Measurements from ENCODE around the gene MYOM3.
"Not testable (repeated sequence)": the region's sequence is repeated elsewhere in the genome, so short reads cannot be mapped to it uniquely, and the experiment has no call there.

Gene MYOM3

GRCh38 chr1:24030976-24031516 is 80.9 kb downstream of the MYOM3 start:
- DNase-seq (ENCODE audit: low spot score) = not testable (repeated sequence)

DNA sequence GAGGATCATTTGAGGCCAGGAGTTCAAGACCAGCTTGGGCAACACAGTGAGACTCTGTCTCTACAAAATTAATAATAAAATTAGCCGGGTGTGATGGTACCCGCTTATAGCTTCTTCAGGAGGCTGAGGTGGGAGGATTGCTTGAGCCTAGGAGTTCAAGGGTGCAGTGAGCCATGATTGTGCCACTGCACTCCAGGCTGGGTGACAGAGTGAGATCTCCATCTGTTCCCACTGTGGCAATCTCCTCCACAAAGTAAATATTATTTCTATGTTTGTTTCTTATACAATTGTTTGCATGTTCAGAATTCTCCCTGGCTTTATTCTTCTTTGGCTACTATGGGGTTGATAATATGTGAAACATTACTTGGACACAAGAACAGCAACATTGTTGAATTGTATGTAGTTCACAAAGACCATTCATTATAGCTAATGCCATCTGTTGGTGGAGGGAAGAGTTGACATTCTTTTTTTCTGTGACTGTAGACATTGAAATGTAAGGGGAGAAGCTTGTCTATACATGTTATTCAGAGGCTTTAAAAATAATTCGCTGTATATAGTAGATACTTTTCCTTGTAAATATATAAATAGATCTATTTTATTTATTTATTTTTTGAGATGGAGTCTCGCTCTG is 84.0 kb downstream of the MYOM3 start:
- peak; percentile 38 for DNase-seq (ENCODE audit: low spot score)

- no peak for DNase-seq (ENCODE audit: low spot score)
Measured at GRCh38 chr1:24022581-24023361, 89.2 kb downstream of the MYOM3 start.

- no peak for DNase-seq (ENCODE audit: low spot score)
Measured at GRCh38 chr1:24021403-24022266, 90.3 kb downstream of the MYOM3 start.

DNA sequence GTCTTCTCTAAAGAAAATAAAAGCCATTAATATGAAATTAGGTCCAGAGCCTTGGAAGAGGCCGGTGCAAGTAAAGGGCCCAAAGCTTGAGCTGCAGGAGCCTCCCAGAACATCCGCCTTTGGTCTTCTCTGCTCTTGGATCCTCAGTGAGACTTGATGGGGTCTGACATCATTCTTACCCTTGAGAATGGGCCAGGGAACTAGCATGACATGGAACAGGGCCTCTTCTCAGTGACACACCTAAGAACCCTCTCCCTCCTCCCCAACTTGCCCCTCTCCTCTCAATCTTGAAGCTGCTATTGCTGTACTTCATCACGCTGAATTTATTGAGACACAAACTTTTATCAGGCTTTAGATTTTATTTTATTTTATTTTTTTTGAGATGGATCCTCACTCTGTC is 91.5 kb downstream of the MYOM3 start:
- no peak for DNase-seq (ENCODE audit: low spot score)

GRCh38 chr1:24020025-24020424 is 91.9 kb downstream of the MYOM3 start:
- DNase-seq (ENCODE audit: low spot score) = no peak

DNA sequence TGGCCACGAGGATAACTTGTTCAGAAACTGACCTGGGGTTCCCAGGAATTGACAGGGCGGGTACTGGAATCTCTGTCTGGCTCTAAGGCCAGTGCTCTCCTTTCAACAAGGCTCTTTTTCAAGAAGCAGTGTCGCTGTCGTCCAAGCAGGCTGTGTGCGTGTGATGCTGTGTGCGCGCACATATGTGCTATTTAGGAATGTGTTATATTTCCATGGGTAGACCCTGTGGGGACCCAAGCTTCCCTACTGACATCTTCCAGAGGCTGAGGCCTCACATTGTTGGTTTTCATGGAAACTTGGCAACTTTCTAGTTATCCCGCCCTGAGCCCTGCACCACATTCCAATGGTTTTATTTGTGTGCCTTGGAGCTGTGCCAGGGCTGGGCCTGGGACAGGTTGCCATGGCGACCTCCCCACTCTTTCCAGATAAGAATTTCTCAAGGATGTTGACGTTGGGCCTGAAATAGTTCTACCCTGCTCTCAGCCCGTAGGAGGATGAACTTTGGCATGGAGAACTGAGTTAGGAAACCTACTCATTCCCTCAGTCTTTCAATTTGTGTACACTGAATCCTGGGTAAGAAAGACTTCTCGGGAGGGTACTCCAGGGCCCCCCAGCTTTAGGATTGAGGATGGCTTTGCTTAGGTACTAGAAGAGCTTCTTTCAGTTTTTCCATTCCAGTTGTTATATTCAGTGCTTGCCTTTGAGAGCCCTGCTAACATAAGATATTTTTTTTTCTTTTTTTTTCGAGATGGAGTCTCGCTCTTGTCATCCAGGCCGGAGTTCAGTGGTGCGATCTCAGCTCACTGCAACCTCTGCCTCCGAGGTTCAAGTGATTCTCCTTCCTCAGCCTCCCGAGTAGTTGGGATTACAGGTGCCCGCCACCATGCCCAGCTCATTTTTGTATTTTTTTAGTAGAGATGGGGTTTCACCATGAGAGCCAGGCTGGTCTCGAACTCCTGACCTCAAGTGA is 93.0 kb downstream of the MYOM3 start:
- DNase-seq (ENCODE audit: low spot score) = peak; percentile 97

DNA sequence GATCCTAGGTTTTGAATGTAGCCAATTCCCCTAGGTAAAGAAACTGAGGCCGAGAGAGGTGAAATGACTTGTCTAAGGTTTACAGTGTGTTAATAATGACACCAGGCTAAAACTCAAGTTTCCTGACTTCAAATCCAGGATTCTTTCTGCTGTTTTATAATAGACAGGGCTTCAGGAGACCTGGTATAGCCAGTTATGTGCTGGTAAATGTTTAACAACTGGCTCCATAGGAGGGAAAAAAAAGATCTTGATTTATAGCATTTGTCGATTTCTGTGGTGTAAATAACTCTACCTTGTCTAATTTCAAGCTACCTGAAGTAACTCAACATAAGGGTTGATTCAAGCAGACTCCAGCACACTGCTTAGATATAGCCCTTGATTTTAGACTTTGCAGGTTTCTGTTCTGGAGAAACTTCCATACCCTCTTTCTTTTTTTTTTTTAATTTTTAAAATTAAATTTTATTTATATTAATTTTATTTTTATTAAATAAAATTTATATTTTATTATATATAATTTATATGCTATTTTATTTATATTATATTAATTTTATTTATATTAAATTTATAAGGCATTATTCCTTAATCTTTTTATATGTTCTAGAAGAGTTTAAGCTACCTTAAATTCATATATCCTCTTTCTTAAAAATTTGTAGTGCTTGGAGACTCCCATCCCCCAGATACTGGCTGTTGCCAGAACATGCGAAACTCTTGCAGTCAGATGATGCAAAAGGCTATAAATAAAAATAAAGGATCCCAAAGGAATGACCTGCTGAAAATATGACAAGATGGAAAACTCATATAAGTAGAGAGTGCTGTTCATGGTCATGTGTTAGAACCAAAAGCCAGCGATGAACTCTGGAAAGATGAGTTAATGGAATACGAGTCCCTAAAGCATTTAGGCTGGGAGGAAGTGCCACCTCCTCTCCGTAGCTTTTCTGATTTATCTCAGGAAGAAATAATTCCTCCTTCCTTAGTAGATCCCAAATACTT is 96.4 kb downstream of the MYOM3 start:
- peak; percentile 13 for DNase-seq (ENCODE audit: low spot score)

GRCh38 chr1:24012878-24013277 is 99.1 kb downstream of the MYOM3 start:
- DNase-seq (ENCODE audit: low spot score) = not testable (repeated sequence)

DNA sequence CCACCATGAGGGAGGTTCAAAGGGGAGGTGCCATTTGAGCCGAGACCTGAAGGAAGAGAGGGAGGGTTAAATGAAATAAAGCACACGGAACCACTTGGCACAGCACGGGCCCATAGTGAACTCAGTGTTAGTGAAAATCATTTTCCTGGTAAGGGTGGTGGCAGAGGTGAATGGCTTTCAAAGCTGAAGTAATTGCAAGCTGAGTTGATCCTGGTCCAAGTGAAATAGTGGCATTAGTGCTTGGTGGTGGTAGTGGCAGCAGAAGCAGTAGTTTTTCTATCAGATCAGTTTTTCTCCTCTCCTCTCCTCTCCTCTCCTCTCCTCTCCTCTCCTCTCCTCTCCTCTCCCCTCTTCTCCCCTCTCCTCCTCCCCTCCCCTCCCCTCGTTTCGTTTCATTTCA is 101.3 kb downstream of the MYOM3 start:
- DNase-seq (ENCODE audit: low spot score) = no peak

DNA sequence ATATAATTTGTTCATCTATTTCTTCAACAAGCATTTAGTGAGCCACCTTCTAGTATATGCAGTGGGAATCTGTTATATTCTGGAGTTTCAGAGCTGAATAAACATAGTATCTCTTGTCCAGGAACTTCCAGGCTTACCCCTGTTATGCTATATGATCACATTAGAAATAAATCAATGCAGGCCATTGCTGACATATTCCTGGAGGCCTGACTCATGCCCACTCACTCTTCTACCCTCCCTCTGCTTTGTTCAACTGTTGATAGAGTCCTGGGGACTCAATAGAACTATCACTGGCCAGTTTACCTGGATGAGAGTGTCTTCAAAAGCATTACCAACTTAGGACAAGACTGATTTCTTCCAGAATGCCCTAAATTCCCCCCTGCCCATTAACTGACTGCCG is 102.5 kb downstream of the MYOM3 start:
- DNase-seq (ENCODE audit: low spot score) = peak; percentile 65

DNA sequence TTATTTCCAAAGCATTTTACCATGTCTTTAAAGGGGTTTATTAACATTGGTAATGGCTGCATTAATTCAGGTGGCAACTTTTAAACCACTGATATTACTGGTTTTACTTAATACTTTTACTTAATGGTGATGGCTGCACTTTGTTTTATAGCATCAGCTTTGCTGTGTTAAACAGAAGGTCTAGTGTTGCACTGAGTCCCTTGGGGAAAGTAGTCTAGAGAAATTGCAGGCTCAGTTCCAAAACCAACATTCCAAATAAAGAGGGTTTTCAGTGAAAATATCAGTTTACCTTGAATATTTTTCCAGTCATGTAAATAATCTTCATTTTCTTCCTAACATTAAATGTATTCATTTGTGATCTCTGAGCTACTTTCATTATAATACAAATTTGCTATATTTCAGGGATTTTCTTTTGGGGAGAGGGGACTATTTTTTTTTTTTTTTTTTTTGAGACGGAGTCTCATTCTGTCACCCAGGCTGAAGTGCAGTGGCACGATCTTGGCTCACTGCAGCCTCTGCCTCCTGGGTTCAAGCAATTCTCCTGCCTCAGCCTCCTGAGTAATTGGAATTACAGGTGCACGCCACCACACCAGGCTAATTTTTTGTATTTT is 103.3 kb downstream of the MYOM3 start:
- not testable (repeated sequence) for DNase-seq (ENCODE audit: low spot score)

- no peak for DNase-seq (ENCODE audit: low spot score)
Measured at GRCh38 chr1:24007079-24007478, 104.9 kb downstream of the MYOM3 start.
